Fibroblast of mammary gland (primary cell): ENCODE results near the gene IFFO2.
A peak's percentile ranks its signal among the peaks of the same experiment; 100 is the strongest.

Experiments
- DNase-seq: peaks from one replicate; pipeline ENCODE4 v3.0.0-alpha.2; 2010; ENCODE audit warnings: low read depth
- H3K4me3 ChIP-seq: 2 replicates; pipeline ENCODE4 v1.5.1; 2011; ENCODE audit warnings: low read depth, mild to moderate bottlenecking, low read length, moderate library complexity; ENCODE audit not compliant: control insufficient read depth
- TF ChIP-seq, protein P1 (sequence below): conservative IDR thresholded peaks from 2 replicates; pipeline ENCODE4 v1.5.1; 2011; ENCODE audit warnings: low read depth, low read length, inconsistent platforms; ENCODE audit not compliant: control insufficient read depth, insufficient read depth

IFFO2 gene

DNA sequence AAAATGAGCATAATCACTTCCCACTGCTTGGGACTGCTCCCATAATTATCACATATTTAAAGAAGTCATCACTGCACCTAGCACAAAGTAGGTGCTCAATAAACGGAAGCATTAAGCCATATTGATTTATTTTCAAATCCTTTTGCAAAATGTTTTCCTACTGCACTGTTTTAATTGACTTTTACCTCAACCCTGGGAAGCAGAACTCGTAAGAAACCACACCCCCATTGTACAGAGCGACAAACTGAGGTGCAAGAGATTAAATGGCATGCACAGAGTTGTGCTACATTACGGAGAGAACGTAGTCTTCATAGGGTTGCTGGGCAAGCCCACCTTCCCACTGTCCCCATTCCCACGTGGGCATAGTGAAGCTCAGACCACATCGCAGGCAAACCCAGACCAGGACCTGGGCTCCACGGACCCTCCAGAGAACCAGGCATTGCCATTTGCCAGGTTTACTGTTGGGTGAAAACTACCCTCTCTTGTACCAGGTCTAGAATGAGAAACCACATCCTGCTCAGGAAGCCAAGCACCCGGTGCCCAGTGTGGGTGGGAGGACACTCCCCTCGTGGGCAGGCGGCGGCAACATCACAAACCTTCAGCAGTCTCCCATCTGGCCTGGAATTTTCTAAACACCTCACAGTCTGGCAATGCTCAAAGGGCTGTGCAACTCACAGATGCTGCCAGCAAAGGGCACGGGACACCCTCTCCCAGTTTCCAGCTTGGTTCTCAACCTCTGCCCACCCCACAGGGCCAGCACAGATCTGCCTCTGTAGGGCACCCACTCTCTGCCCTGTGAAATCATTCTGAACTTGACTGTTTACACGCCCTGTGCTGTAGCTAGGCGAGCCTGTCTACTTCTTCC is 8.2 kb downstream of the IFFO2 start:
- DNase-seq, result no peak
- H3K4me3 ChIP-seq, result no peak overlapping the region

DNA sequence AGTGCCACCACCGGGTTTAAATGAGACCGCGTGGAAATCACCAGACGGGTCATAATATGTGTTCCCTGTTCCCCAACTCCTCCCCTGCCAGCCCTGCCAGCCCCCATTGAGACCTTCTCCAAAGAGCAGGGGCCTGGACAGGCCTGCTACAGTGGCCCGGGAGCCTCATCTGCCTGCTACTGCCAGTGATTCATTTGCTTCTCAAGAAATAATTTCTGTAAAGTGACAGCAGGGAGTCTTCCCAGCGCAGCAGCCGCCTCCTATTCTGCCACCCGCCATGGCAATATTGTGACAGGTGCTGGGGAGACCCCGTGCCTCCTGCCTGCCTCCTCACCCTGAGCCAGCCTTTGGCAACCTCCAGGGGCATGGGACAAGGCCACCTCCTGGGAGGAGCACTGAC is 8.9 kb downstream of the IFFO2 start:
- no peak overlapping the region for H3K4me3 ChIP-seq
- TF ChIP-seq, protein P1, sequence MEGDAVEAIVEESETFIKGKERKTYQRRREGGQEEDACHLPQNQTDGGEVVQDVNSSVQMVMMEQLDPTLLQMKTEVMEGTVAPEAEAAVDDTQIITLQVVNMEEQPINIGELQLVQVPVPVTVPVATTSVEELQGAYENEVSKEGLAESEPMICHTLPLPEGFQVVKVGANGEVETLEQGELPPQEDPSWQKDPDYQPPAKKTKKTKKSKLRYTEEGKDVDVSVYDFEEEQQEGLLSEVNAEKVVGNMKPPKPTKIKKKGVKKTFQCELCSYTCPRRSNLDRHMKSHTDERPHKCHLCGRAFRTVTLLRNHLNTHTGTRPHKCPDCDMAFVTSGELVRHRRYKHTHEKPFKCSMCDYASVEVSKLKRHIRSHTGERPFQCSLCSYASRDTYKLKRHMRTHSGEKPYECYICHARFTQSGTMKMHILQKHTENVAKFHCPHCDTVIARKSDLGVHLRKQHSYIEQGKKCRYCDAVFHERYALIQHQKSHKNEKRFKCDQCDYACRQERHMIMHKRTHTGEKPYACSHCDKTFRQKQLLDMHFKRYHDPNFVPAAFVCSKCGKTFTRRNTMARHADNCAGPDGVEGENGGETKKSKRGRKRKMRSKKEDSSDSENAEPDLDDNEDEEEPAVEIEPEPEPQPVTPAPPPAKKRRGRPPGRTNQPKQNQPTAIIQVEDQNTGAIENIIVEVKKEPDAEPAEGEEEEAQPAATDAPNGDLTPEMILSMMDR, result no peak
- DNase-seq, result no peak

More for the DNA sequence above, 8.2 kb downstream of the IFFO2 start:
- TF ChIP-seq, protein P1, result no peak

DNA sequence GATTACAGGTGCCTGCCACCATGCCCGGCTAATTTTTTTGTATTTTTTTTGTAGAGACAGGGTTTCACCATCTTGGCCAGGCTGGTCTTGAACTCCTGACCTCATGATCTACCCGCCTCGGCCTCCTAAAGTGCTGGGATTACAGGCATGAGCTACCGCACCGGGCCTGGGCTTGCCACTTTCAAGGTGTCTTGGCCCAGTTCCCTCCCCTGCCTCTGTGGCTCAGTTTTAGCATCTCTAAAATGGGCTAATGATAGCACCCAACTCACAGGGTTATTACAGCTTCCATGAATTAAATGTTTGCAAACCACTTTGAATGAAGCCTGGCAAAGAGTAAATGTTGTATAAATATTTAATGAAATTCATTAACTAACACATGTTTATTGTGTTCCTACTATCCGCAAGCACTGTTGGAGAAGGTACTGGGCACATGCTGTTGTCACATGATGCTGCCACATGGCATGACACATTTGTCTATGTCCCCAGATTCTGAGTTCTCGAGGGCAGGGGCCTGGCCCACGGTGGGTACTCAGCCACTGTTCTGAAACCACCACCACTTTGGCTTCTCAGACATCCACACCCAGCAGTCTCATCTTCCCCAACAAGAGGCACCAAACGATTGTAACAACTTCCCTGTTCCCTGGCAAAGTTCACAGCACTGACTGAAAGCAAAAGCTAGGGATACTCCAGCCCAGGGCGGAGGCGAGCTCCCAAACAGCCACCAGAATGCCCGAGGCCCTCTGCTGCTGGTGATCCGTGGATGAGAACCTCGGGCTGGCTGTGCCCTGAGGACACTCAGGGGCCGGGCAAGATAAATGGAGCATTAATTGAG is 9.7 kb downstream of the IFFO2 start:
- H3K4me3 ChIP-seq, result no peak overlapping the region
- DNase-seq, result no peak
- TF ChIP-seq, protein P1, result no peak

DNA sequence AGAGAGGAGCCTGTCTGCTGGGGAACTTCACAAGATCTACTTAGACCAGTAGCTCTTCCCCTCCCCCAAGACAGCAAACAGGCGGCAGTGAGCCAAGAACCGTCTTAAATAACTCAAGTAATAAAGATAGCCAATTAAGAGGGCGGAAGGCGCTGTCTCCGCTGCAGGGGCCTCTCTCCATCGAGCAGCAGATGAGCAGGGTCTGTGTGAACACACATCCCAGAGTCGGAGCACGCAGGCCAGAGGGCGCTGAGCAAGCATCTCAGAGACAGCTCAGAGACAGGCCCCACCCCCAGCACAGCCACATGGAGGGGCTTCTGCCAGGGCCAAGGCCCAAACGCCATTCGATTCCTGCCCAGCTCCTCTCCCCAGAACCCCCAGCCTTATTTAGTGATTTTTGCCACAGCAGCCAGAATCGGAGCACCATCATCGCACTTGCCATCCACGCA is 11.1 kb downstream of the IFFO2 start:
- TF ChIP-seq, protein P1, result no peak
- H3K4me3 ChIP-seq, result no peak overlapping the region
- peak; percentile 42 for DNase-seq

DNA sequence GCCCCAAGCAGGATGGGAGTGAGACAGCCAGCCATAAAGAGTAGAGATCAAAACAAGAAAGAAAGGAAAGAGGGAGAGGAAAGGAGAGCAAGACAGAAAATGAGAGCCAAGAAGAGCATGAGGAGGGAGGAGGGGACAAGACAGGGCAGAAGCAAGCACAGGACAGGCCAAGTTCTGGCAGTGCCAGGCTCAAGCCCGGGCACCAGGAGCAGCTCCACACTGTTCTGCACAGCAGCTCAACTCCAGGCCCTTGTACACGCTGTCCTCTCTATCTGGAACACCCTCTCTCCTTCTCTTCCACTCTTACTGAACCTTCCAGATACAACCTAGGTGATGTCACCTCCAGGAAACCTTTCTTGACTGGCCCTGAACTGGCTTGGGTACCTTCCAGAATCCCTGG is 11.7 kb downstream of the IFFO2 start:
- no peak for DNase-seq
- H3K4me3 ChIP-seq, result no peak overlapping the region
- TF ChIP-seq, protein P1, result no peak

DNA sequence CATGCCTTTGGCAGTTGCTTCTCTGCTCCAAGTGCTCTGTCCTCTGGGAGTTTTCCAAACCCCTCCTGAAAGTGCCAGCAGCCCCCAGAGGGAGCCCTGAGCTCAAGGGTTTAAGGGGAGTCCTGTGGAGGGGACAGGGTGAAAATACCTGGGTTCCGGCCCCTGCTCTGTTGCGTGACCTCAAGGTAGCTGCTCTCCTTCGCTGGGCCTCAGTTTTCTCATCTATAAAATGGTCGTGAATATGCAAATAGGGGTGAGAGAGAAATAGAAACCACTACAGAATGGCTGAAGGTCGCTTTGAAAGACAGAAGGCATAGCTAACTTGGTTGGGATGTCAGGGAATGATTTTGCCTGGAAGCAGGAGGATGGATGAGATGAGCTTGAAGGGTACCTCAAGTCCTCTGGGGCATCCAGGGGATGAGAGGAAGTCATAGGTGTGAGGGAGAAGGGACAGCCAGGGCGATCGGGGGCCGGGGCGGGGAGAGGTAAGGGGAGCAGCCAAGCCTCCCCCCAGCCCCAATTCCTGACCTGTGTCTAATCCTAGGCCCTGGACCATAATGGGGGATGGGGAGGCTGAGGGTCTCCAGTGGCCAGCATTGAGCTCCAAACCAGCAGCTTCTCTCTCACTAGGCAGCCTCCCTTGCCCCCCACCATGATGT is 12.4 kb downstream of the IFFO2 start:
- no peak for DNase-seq
- H3K4me3 ChIP-seq, result no peak overlapping the region
- TF ChIP-seq, protein P1, result no peak
